ENCODE data around the gene MRPL27.

GRCh38 chr17:50331085-50331791 is 41.7 kb downstream of the MRPL27 start:
- no peak for TF ChIP-seq CTCF (IDR thresholded peaks at IDR 0.05)
- no peak for TF ChIP-seq EZH2 (IDR thresholded peaks at IDR 0.05; ENCODE audit: borderline replicate concordance, insufficient read depth, low read depth, low read length, poor library complexity, severe bottlenecking)

Data from B cell (primary cell).